ENCODE measurements around the gene SIVA1.

Gene SIVA1

DNA sequence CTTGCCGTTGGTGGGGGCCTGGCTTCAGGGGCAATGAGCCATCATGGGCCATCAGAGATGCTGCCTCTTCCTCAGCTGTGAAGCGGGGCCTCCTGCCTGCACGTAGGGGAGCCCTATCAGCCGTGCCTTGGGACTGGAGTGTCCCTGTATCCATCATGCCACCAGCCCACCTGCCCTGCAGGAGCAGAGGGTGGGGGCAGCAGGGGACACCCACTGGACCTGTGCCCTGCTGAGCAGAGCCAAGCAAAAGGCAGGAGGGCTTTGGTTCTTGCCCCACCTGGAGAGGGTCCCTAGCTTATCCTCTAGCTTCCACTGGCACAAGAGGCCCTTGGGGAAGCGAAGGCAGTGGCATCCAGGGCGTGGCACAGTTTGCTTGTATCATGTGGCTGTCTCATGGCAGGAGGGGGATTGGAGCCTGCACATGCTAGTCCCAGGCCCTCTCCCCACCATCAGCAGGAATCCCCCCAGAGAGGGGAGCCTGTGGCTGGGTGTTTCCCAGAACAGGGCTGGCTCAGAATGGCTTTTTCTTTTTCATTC is 18.8 kb upstream of the SIVA1 start:
- no peak for DNase-seq (ENCODE audit: insufficient read length, low spot score)
- no peak for FAIRE-seq

DNA sequence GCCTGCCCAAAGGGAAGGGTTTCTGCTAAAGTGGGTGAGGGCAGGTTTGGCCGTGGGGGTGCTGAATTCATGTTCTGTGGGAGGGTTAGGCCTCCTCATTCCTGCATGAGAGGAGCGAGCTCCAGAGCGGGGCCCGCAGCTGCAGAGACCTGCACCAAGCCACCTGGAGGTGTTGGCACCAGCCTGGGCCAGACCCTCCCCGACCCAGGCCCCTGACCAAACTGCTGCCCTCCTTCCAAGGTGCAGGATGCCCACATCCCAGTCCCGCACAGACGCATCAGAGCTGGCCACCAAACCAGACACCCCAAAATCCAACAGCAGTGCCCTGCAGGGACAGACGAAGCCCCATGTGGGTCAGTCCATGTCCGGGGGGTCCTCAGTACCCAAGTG is 18.4 kb upstream of the SIVA1 start:
- DNase-seq (ENCODE audit: insufficient read length, low spot score) = no peak
- no peak for FAIRE-seq

DNA sequence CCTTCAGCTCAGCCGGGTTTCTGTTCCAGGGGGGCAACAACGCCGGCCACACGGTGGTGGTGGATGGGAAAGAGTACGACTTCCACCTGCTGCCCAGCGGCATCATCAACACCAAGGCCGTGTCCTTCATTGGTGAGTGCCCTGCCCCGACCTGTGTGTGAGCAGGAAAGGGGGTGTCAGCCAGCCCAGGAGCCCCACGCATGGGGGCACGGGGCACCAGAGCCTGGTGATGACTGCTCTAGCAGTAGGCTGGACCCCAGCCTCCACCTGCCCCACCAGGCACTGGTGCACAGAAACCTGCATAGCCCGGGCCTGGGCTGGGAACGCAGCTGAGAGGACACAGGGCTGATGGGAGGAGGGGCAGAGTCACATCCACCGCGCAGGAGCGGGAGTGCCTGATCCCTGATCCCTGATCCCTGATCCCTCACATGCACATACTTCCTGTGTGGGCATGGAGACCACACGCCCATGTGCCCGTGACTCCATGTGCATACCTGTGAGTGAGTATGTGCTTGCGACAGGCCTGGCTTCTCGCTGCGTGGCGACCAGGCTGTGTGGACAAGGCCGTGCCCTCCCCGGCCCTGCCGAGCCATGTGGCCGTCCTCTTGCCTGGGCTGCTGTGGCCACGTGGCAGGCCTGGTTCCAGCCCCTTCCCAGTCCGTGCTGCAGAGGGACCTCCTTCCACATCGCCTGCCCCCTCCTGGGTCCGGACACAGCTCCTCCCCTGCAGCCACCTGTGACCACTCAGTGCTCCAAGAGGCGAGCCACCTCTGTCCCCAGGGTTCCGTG is 17.8 kb upstream of the SIVA1 start:
- DNase-seq (ENCODE audit: insufficient read length, low spot score) = no peak
- FAIRE-seq = no peak

DNA sequence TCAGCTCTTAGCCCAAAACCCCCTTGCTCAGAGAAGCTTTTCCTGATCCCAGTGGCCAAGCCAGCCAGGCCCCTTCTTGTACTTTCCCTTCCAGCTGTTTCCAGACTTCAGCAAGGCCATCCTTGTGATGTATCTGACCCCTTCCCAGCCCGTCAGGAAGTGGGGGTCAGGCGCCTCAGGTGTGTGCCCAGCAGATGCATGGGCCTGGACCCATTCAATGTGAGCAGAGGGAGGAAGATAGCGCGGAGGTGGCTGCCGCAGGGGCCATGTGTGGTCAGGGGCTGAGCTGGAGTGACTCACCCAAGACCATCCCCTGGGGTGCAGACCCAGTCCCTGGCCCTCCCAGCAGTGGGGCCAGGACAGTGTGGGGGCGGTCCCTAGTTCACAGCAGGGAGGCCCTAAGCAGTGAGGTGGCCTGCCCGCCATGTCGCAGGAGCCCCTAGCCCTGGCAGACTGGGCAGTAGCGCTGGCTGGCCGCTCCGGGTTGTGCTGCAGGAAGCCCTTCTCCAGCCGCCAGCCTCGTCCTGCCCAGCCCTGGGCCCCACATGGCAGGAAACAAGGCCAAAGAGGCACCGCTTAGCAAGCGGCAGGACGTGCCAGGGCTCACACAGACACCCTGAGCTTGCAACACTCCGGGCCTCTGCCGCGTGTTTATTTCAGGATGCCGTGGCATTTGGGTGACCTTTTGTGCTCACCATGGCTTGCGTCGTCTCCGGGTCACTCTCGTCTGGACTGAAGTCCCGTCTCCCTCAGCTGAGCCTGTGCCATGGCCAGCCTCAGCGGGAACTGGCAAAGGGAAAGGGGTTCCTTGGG is 16.9 kb upstream of the SIVA1 start:
- FAIRE-seq = no peak

DNA sequence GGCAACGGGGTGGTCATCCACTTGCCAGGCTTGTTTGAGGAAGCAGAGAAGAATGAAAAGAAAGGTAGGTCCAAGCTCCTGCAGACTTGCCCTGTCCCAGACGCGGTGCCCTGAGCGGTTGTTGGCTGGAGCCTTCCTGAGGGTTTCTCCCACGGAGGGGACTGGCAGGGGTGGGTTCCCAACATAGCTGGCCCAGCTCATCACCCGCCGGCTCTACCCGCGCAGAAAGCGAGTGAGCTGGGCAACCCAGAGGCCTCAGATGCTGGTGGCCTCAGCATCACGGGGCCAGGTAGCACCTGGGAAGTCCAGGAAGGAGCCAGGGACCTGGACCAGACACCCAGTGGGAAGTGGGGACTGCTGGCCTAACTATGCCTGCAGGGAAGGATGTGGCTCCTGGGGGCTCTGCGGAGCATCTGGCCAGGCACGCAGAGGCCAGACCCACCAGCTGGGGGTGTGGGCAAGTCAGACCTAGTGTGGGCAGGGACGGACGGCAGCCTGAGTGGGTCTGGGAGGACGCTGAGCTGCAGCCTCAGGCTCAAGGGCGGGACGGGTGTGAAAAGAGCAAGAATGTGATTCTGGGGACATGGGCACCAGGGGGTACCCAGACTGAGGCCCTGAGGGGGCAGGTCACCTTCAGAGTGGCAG is 14.4 kb upstream of the SIVA1 start:
- FAIRE-seq = no peak
- DNase-seq (ENCODE audit: insufficient read length, low spot score) = no peak

More for the DNA sequence above, 16.9 kb upstream of the SIVA1 start:
- DNase-seq (ENCODE audit: insufficient read length, low spot score) = no peak

DNA sequence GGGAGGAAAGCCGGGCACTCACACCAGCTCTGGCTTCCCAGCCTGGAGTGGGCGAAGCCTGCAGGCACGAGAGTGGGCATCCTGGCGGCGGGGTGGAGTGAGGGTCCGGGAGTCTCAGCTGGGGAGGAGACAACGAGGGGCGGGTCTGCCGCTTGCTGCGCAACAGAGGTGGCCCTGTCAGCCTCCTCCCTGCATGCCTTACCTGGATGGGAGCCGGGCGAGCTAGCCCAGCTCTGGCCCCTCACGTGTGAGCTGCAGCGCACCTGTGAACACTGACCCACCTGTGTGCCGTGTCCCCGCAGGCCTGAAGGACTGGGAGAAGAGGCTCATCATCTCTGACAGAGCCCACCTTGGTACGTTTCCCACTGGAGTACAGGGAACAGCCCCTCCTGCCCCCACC is 13.9 kb upstream of the SIVA1 start:
- DNase-seq (ENCODE audit: insufficient read length, low spot score) (no peak), FAIRE-seq (no peak)

DNA sequence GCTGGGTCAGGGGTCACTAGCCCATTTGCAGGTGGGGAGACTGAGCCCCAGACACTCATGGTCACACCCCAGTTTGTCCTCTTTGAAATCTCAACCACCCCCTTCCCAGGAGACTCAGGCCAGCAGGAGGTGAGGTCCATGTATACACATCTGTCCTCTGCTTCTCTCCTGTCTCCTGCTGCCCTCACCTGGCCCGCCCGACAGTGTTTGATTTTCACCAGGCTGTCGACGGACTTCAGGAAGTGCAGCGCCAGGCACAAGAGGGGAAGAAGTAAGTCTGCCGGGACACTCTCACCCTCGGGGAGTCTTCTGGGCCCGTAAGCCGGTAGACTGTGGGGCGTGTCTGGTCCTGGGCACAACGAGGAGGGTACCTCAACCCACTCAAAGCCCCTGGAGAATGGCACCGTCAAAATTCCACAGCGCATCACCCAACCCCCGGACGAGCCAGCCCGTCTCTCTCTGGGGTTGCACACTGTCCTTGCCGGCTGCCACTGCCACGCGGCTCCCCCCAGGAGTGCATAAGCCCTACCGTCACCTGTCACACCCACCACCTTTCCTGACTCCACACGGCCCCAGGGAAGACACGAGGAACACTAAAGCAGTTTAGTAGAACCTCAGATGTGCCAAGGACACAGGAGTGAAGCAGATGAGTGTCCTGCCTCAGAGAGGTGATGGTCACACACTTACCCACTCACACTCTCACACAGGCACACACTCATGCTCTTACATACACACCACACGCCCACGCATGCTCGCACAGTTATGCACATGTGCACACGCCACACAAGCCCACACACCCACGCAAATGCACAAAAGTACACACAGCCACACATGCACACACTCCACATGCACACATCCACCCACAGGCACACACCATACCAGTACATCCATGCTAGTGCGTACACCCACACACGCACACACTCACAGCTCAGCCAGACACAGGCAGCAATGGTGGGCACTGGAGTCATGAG is 13.1 kb upstream of the SIVA1 start:
- FAIRE-seq = no peak
- no peak for DNase-seq (ENCODE audit: insufficient read length, low spot score)

DNA sequence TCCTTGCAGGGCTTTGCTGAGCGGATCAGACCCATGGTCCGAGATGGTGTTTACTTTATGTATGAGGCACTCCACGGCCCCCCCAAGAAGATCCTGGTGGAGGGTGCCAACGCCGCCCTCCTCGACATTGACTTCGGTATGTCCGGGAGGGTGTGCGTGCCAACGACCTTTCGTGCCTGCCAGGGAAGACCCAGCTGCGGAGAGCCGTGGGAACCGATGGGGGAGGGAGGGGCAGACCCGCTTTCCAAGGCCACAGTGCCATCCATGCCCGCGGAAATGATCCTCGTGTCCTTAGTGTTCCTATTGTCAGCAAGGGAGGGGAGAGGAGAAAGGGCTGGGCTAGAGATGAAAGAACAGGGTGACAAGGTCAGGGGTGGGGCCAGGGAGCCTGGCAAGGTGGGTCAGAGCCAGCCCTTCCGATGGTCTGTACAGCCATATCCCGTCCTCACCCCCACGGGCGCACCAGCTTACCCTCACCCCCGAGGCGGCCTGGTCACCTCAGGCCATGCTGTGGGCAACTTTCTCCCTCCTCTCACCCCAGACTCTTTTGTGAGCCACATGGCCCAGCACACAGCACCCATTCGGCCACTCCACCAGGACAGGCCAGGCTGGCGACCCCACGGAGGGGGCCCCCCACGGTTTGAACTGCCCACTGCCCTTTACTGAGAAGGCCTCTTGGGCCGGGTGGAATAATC is 11.7 kb upstream of the SIVA1 start:
- DNase-seq (ENCODE audit: insufficient read length, low spot score) (no peak), FAIRE-seq (no peak)

DNA sequence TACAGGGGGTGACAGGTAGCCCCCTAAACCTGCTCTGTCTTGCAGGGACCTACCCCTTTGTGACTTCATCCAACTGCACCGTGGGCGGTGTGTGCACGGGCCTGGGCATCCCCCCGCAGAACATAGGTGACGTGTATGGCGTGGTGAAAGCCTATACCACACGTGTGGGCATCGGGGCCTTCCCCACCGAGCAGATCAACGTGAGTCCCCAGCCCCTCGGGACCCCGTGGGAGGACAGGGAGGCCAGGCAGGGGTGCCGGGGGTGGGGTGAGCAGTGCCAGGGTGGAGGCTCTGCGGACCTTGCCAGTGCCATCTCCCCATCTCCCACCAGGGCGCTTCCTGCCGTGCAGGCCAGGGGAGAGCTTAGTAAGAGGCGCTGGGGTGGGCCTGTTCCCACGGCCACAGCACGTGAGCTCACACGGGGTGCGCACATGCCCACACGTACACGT is 11.1 kb upstream of the SIVA1 start:
- DNase-seq (ENCODE audit: insufficient read length, low spot score) (no peak), FAIRE-seq (no peak)

DNA sequence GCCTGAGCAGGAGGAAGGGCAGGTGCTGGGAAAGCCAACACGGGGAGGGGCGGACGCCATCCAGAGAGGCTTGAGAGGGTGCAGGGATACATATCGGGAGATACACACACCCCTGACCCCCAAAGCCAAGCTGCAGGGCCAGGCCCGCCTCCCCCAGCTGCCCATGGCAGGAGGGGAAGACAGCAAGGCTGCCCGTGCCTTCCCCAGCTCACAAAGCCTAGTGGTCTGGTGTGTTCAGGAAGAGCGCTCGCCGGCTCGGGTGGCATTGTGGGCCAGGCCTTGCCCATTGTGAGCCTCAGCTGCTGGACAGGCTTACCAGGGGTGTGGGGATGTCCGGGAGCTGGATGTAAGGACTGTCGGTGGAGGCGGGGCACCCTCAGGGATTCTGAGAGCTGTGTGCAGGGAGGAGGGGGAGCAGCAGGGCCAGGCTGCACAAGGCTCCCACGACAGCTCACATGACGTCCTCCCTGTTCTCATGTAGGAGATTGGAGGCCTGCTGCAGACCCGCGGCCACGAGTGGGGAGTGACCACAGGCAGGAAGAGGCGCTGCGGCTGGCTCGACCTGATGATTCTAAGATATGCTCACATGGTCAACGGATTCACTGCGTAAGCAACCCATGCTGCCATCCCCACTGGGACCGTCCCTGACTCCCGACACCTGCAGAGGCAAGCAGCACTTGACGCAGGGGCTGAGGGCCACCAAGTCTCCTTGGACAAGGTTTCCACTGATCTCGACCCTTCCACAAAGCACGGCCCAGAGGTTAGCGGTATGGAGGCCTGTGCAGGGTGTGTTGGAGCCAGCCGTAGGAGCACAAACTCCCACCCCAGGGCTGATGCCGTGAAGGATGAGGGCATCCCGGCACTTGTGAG is 10.1 kb upstream of the SIVA1 start:
- no peak for DNase-seq (ENCODE audit: insufficient read length, low spot score)
- no peak for FAIRE-seq

DNA sequence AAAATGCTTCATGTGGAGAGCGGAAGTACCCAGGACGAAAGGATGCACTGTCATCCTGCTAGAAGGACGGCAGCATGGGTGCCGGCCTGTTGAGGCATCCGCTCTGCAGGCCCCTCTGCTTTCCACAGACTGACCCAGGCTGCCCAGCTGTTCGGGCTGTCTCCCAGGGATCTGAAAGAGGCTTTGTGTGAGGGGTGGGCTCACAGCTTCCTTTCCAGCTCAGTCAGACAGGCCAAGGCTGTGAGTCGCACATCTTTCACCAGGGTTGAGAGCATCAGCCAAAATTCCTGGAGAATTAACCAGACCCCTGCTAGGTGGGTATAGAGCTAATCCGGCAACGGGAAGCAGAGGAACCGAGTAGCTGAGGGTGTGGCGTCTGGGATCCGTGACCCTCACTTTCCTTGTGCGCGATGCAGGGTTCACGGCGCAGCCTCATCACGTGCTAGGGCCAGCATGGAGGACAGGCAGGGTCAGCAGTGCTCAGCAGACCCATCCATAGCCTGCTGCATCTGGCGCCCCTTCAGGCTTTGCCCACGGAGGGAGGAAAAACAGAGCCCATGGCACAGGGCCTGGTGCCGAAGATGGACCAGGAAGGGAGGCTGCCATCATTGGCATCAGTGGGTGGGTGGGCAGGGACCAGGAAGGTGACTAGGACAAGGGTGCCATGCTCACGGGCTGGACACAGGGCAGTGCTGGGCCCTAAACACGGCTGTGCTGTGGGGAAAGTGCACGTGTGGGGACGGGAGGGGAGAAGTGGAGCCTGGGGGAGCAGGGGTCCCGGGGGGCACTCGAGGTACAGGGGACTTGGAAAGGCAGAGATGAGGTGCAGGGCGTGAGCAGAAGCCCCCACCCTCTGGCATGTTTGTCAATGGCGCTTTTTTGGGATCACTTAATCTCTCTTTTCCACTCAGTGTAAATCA is 9.2 kb upstream of the SIVA1 start:
- no peak for FAIRE-seq

DNA sequence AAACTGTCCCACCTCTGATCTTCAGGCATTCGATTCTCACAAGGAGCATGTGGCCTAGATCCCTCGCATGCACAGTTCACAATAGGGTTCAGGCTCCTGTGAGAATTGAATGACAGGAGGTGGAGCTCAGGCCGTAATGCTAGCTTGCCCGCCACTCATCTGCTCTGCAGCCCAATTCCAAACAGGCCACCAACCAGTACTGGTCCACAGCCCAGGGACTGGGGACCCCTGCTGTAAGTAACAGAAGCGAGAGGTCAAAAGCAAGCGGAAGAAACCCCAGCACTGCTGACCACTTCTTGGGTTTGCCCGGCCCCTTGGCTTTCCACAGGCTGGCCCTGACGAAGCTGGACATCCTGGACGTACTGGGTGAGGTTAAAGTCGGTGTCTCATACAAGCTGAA is 8.5 kb upstream of the SIVA1 start:
- no peak for DNase-seq (ENCODE audit: insufficient read length, low spot score)
- FAIRE-seq = no peak

More for the DNA sequence above, 9.2 kb upstream of the SIVA1 start:
- no peak for DNase-seq (ENCODE audit: insufficient read length, low spot score)

DNA sequence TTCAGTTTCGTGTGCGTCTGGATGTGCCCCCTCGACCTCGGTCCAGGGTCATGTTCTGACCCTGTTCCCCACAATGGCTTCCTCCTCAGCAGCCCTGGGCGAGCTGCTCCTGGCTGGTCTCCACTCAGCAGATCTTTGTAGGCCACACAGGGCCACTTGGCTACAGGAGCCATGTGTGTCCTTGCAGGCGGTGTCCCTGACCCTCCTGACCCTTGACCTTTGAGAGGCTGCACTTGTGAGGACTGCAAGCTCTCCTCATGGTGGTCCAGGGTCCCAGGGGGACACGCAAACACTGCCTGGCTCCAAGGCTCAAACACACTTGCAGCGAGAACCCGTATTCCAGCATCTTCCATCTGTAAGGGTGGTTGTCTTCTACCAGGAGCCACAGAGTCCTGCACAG is 7.5 kb upstream of the SIVA1 start:
- FAIRE-seq (no peak), DNase-seq (ENCODE audit: insufficient read length, low spot score) (no peak)

DNA sequence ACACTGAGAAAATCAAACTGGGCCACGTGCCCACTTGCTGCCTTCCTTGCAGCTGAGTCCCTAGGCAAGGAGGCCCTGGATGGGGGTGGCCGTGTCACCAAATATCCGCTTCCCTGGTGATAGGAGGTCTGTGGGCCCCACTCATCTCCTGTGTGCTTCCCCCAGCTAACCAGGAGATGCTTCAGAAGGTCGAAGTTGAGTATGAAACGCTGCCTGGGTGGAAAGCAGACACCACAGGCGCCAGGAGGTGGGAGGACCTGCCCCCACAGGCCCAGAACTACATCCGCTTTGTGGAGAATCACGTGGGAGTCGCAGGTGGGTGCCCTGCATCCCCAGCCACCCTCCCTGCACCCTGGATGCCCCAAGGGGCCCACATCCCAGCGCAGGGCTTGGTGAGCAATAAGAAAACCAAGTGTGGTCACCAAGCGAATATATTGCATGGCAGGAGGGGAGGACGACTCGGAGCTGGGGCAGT is 6.8 kb upstream of the SIVA1 start:
- FAIRE-seq (no peak), DNase-seq (ENCODE audit: insufficient read length, low spot score) (no peak)

DNA sequence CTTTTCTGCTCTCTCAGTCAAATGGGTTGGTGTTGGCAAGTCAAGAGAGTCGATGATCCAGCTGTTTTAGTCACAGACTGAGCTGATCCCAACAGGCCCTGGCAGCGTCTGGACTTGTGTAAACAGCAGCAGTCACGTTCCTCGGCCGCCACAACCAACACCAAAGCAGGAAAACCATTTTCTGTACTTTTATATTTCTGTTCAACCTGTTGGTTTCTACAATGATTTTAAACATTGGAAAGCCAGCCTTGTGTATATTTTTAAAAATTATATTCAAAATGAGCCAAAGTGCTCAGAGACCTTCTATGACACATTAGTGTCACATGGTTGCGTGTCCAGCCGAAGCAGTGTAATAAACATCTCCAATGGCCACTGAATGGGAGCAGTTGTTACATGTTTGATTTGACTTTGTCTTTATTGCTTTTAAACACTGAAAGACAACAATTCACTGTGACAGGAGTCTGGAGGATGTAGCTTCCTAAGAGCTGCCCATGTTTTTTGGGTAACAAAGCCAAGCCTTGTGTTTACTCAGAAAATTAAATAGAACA is 5.9 kb upstream of the SIVA1 start:
- FAIRE-seq (no peak), DNase-seq (ENCODE audit: insufficient read length, low spot score) (no peak)

DNA sequence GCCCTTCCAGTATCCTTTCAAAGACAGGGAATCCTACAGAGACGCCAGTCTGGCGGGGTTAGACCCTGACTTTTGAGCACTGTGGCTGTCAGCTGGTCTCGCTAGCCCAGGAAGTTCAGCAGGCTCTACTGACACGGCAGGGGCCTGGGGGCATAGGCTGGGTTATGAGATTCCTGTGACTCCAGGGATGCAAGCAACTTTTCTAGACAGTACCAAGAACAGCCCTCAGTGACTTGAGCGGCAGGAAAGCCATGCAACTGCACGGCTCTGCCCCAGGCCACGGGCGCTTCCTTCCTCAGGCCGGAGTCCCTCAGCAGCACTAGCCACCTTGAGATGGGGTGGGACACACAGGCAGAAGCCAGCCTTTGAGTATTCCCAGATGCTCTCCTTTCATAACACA is 5.1 kb upstream of the SIVA1 start:
- FAIRE-seq (no peak), DNase-seq (ENCODE audit: insufficient read length, low spot score) (no peak)

DNA sequence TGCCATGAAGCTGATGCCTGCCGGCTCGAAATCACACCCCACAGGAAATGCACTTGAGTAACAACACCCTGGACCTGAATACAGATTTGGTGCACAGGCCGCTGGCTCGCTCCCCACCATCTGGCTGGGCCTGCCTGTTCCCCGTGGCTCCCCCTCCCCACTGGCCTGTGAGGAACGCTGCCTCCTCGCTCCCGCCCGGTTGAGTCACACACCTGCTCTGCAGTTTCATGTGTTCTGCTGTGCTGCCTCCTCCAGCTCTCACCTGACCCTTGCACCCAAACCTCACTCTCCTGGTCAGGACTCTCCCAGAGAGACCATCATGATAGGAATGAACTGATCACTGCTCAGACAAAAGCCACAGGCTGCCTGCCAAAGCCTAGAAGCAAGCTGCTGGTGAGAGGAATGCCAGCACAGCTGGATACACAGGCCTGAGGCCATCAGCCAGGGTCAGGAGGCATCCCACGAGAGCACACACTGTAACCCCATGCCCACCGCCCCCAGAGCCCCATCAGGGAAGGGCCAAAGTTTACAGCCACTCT is 3.8 kb upstream of the SIVA1 start:
- no peak for FAIRE-seq
- no peak for DNase-seq (ENCODE audit: insufficient read length, low spot score)
